ENCODE measurements around the gene UBAC1. TPM values are rescaled to one million over a fixed set of nuclear protein-coding genes. Genes with fewer than 3 reads are reported as not detected.

Gene UBAC1
- total RNA-seq, 1 experiment from 2014 or later: 55.6 TPM

DNA sequence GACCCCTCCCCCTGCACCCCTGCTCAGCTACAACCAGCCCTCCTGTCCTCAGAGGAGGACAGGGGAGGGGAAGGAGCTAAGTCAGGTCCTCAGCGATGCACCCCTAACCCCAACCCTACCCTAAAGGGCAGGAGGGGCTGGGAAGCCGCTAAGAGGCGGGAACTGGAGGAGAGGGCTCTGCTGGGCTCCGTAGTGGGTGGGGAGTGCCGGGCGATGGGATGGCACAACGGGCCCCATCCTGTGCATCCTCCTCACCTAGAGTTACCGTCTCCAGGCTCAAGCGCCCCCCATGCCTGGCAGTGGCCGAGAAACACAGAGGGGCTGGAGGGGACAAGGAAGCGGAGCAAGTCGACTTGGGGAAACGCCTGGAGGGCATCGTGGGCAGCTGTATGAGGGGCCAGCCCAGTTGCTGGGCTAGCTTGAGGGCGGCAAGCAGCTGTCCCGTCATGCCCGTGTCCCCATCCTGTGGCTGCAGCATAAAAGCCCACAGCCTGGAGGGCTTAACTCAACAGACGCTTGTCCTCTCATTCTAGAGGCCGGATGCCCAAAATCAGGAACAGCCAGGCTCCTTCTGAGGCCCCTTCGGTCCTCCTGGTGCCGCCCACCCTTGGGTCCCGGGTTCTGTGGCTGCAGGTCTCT, 23.0 kb upstream of the UBAC1 start:
- no peaks in the 10 kb centered on the region for H3K36me3 Mint-ChIP-seq
- ATAC-seq: no peak
- TF ChIP-seq FOXK1 (CRISPR knock-in tag; IDR thresholded peaks at IDR 0.05): no peak
- CTCF ChIA-PET: interaction anchor here (1.0 to 1.9 kb wide), 2 partner anchors 10 to 16 kb away, joined by 3 to 8 read pairs; no protein-coding TSS in a partner anchor
- no peaks in the 10 kb centered on the region for H3K27me3 Mint-ChIP-seq (ENCODE audit: low read depth)
- H3K4me3 Mint-ChIP-seq: no peak overlapping the region
- H3K4me1 Mint-ChIP-seq: 0 out of 2 replicates have a peak, but pooled peaks cover 3% of the 10 kb centered on the region
- H3K27ac Mint-ChIP-seq: no peak overlapping the region
- no peaks in the 10 kb centered on the region for H3K9me3 Mint-ChIP-seq
- POLR2A ChIA-PET: no interaction called here
- DNase-seq (ENCODE audit: low spot score): no peak

DNA sequence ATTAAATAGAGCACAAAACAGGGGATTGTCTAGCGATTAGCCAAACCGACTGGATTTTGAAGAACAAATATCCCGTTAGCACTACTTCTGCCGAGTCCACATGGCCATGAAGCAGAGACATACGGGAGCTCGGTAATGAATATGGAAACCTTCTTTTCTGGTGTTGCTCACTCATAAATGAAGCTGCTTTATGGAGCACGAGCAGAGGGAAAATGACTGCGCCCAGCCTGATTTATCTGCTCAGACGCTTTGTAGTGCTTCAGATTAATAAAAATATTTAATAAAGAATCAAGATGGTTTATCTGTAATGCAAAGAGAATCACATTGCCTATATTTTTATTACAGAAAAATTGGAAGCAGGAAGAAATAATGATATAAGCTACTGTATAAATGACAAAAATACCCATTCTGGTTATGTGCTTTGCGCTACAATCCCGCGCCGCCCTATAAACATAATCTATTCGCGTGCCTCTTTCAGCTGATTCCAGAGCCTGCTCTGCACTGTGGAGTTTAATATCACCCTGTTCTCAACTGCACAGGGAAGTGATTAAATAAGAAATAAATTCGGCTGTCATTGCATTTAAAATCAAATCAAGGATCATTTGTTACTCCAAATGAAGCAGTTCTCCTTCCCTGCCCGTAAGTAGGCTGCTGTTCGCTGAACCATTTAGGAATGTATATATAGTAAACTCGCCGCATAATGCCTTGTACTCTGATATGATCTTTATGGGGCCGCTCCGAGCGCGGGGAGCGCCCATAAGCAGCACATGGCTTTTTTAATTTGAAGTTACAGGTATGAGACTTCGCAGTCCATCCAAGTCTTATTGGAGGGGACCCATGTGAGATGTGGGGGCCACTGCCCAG, 22.3 kb upstream of the UBAC1 start:
- CTCF ChIA-PET: interaction anchor here (1.0 to 1.9 kb wide), 2 partner anchors 10 to 15 kb away, joined by 3 to 8 read pairs; no protein-coding TSS in a partner anchor
- DNase-seq (ENCODE audit: low spot score) (no peak), ATAC-seq (no peak)
- Mint-ChIP-seq H3K9me3 (no peaks in the 10 kb centered on the region), H3K4me1 (0 out of 2 replicates have a peak, but pooled peaks cover 3% of the 10 kb centered on the region), H3K4me3 (no peak overlapping the region), H3K36me3 (no peaks in the 10 kb centered on the region), H3K27ac (no peak overlapping the region), H3K27me3 (ENCODE audit: low read depth) (no peaks in the 10 kb centered on the region)
- TF ChIP-seq, protein P1, sequence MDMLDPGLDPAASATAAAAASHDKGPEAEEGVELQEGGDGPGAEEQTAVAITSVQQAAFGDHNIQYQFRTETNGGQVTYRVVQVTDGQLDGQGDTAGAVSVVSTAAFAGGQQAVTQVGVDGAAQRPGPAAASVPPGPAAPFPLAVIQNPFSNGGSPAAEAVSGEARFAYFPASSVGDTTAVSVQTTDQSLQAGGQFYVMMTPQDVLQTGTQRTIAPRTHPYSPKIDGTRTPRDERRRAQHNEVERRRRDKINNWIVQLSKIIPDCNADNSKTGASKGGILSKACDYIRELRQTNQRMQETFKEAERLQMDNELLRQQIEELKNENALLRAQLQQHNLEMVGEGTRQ (CRISPR knock-in tag; IDR thresholded peaks at IDR 0.05): no peak
- TF ChIP-seq NR1H2 (CRISPR knock-in tag; IDR thresholded peaks at IDR 0.05) (no peak), GABPB1 (CRISPR knock-in tag; IDR thresholded peaks at IDR 0.05) (no peak), FOXJ3 (CRISPR knock-in tag; IDR thresholded peaks at IDR 0.05; ENCODE audit: borderline replicate concordance) (no peak), NR3C1 (CRISPR knock-in tag; conservative IDR thresholded peaks at IDR 0.05; ENCODE audit: low read depth) (no peak)
- TF ChIP-seq, protein P2, sequence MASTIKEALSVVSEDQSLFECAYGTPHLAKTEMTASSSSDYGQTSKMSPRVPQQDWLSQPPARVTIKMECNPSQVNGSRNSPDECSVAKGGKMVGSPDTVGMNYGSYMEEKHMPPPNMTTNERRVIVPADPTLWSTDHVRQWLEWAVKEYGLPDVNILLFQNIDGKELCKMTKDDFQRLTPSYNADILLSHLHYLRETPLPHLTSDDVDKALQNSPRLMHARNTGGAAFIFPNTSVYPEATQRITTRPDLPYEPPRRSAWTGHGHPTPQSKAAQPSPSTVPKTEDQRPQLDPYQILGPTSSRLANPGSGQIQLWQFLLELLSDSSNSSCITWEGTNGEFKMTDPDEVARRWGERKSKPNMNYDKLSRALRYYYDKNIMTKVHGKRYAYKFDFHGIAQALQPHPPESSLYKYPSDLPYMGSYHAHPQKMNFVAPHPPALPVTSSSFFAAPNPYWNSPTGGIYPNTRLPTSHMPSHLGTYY (CRISPR knock-in tag; IDR thresholded peaks at IDR 0.05): no peak
- TF ChIP-seq, protein P3, sequence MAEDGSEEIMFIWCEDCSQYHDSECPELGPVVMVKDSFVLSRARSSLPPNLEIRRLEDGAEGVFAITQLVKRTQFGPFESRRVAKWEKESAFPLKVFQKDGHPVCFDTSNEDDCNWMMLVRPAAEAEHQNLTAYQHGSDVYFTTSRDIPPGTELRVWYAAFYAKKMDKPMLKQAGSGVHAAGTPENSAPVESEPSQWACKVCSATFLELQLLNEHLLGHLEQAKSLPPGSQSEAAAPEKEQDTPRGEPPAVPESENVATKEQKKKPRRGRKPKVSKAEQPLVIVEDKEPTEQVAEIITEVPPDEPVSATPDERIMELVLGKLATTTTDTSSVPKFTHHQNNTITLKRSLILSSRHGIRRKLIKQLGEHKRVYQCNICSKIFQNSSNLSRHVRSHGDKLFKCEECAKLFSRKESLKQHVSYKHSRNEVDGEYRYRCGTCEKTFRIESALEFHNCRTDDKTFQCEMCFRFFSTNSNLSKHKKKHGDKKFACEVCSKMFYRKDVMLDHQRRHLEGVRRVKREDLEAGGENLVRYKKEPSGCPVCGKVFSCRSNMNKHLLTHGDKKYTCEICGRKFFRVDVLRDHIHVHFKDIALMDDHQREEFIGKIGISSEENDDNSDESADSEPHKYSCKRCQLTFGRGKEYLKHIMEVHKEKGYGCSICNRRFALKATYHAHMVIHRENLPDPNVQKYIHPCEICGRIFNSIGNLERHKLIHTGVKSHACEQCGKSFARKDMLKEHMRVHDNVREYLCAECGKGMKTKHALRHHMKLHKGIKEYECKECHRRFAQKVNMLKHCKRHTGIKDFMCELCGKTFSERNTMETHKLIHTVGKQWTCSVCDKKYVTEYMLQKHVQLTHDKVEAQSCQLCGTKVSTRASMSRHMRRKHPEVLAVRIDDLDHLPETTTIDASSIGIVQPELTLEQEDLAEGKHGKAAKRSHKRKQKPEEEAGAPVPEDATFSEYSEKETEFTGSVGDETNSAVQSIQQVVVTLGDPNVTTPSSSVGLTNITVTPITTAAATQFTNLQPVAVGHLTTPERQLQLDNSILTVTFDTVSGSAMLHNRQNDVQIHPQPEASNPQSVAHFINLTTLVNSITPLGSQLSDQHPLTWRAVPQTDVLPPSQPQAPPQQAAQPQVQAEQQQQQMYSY (CRISPR knock-in tag; IDR thresholded peaks at IDR 0.05): no peak
- TF ChIP-seq, protein P4, sequence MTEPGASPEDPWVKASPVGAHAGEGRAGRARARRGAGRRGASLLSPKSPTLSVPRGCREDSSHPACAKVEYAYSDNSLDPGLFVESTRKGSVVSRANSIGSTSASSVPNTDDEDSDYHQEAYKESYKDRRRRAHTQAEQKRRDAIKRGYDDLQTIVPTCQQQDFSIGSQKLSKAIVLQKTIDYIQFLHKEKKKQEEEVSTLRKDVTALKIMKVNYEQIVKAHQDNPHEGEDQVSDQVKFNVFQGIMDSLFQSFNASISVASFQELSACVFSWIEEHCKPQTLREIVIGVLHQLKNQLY (CRISPR knock-in tag; IDR thresholded peaks at IDR 0.05): no peak
- POLR2A ChIA-PET: no interaction called here

DNA sequence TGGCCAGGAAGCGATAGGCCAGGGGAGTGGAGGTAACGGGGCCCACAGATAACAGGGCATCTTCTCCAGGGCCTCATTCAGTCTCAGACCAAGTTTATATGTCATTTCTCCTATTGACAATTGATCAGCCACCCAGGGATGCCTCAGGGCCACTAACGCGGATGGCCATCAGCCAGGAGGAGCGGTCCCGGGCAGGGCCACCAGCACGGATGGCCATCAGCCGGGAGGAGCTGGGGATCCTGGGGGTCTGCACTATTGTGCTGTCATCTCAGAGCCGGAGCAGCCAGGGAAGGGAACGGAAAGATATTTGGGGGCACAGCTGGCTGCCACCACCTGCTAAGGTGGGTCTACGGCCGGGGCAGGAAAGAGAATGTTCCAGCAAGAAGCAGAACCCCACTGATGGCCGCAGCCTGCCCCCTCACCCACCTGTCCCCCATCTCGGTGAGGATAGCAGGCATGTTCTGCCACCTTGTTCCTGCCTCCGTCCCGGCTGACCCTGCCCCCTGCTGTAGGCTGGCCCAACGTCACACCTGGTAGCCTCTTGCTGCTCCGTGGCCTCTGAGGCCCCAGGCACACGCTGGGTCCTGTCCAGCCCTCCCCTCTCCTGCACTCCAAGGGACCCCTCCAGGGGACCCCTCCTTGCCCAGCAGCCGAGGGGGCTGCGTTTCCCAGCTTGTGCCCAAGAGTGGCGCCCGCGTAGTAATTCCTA, 21.5 kb upstream of the UBAC1 start:
- Mint-ChIP-seq H3K36me3 (no peaks in the 10 kb centered on the region), H3K4me1 (0 out of 2 replicates have a peak, but pooled peaks cover 3% of the 10 kb centered on the region), H3K4me3 (no peak overlapping the region), H3K27me3 (ENCODE audit: low read depth) (no peaks in the 10 kb centered on the region), H3K9me3 (no peaks in the 10 kb centered on the region), H3K27ac (no peak overlapping the region)
- CTCF ChIA-PET: interaction anchor here (1.9 kb wide), 1 partner anchor 15 kb away, joined by 8 read pairs; no protein-coding TSS in a partner anchor
- ATAC-seq (no peak), DNase-seq (ENCODE audit: low spot score) (no peak)
- POLR2A ChIA-PET: no interaction called here
- TF ChIP-seq ZNF219 (CRISPR knock-in tag; IDR thresholded peaks at IDR 0.05; ENCODE audit: borderline replicate concordance) (no peak), SMAD4 (CRISPR knock-in tag; IDR thresholded peaks at IDR 0.05) (no peak)
- TF ChIP-seq, protein P5, sequence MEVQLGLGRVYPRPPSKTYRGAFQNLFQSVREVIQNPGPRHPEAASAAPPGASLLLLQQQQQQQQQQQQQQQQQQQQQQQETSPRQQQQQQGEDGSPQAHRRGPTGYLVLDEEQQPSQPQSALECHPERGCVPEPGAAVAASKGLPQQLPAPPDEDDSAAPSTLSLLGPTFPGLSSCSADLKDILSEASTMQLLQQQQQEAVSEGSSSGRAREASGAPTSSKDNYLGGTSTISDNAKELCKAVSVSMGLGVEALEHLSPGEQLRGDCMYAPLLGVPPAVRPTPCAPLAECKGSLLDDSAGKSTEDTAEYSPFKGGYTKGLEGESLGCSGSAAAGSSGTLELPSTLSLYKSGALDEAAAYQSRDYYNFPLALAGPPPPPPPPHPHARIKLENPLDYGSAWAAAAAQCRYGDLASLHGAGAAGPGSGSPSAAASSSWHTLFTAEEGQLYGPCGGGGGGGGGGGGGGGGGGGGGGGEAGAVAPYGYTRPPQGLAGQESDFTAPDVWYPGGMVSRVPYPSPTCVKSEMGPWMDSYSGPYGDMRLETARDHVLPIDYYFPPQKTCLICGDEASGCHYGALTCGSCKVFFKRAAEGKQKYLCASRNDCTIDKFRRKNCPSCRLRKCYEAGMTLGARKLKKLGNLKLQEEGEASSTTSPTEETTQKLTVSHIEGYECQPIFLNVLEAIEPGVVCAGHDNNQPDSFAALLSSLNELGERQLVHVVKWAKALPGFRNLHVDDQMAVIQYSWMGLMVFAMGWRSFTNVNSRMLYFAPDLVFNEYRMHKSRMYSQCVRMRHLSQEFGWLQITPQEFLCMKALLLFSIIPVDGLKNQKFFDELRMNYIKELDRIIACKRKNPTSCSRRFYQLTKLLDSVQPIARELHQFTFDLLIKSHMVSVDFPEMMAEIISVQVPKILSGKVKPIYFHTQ (CRISPR knock-in tag; IDR thresholded peaks at IDR 0.05): no peak

Measured in WTC11 (cell line).